ENCODE data around the gene NLGN1.

DNA sequence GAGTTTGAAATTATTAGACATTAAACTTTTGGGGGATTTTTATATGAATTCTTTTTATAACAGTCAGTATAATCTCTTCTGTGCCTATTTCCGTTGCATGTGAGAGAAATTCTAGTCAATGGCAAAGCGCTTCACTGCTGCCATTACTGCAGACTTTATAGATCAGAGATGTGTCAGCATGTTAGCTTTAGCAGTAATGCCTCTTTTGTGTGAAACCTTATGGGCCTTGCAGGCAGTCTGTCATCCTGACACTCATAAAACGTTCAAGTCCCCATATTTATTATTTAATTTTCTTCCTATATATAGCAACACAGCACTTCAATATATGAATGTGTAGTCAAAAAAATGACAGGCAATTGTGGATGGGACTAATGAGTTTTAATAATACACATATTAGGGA, 191.0 kb downstream of the NLGN1 start:
- TF ChIP-seq, protein P1, sequence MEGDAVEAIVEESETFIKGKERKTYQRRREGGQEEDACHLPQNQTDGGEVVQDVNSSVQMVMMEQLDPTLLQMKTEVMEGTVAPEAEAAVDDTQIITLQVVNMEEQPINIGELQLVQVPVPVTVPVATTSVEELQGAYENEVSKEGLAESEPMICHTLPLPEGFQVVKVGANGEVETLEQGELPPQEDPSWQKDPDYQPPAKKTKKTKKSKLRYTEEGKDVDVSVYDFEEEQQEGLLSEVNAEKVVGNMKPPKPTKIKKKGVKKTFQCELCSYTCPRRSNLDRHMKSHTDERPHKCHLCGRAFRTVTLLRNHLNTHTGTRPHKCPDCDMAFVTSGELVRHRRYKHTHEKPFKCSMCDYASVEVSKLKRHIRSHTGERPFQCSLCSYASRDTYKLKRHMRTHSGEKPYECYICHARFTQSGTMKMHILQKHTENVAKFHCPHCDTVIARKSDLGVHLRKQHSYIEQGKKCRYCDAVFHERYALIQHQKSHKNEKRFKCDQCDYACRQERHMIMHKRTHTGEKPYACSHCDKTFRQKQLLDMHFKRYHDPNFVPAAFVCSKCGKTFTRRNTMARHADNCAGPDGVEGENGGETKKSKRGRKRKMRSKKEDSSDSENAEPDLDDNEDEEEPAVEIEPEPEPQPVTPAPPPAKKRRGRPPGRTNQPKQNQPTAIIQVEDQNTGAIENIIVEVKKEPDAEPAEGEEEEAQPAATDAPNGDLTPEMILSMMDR (IDR thresholded peaks at IDR 0.05), result no peak
- no peak for TF ChIP-seq POLR2A (IDR thresholded peaks at IDR 0.05)

Measured in lower leg skin (tissue), 3 donors.